ENCODE data around the gene MLPH. TPM values are rescaled to one million over a fixed set of nuclear protein-coding genes. Genes with fewer than 3 reads are reported as not detected.

Gene MLPH
- 7.7 and 9.9 TPM in 2 replicates for total RNA-seq (2014; rRNA removed; shearing (Covaris generic))

- no peak for DNase-seq (ENCODE audit: low spot score)
Observed at GRCh38 chr2:237486819-237487448, at the start of gene MLPH. Gene MLPH (plus strand): TSS chr2:237487251. CDS start chr2:237493427, 6,176 bp downstream.

GRCh38 chr2:237437566-237437965, 49.5 kb upstream of the MLPH start:
- DNase-seq (ENCODE audit: low spot score) = no peak

GRCh38 chr2:237438080-237438940, 48.7 kb upstream of the MLPH start:
- DNase-seq (ENCODE audit: low spot score) = no peak

GRCh38 chr2:237440819-237441281, 46.2 kb upstream of the MLPH start:
- DNase-seq (ENCODE audit: low spot score) = no peak

GRCh38 chr2:237441605-237442274, 45.3 kb upstream of the MLPH start:
- no peak for DNase-seq (ENCODE audit: low spot score)

- DNase-seq (ENCODE audit: low spot score) = no peak
Observed at GRCh38 chr2:237444071-237444470, 43.0 kb upstream of the MLPH start.

GRCh38 chr2:237445611-237446337, 41.3 kb upstream of the MLPH start:
- DNase-seq (ENCODE audit: low spot score) = no peak

- no peak for DNase-seq (ENCODE audit: low spot score)
Observed at GRCh38 chr2:237446338-237446665, 40.7 kb upstream of the MLPH start.

GRCh38 chr2:237447496-237447895, 39.6 kb upstream of the MLPH start:
- DNase-seq (ENCODE audit: low spot score) = no peak

- no peak for DNase-seq (ENCODE audit: low spot score)
Observed at GRCh38 chr2:237448171-237448570, 38.9 kb upstream of the MLPH start.

- DNase-seq (ENCODE audit: low spot score) = no peak
Observed at GRCh38 chr2:237448626-237449025, 38.4 kb upstream of the MLPH start.

- peak; percentile 43 for DNase-seq (ENCODE audit: low spot score)
Observed at GRCh38 chr2:237449193-237449881, 37.7 kb upstream of the MLPH start.

- DNase-seq (ENCODE audit: low spot score) = no peak
Observed at GRCh38 chr2:237450108-237450507, 36.9 kb upstream of the MLPH start.

- DNase-seq (ENCODE audit: low spot score) = no peak
Observed at GRCh38 chr2:237450583-237450982, 36.5 kb upstream of the MLPH start.

GRCh38 chr2:237451643-237452469, 35.2 kb upstream of the MLPH start:
- no peak for DNase-seq (ENCODE audit: low spot score)

- DNase-seq (ENCODE audit: low spot score) = no peak
Observed at GRCh38 chr2:237452861-237453260, 34.2 kb upstream of the MLPH start.

GRCh38 chr2:237453671-237454070, 33.4 kb upstream of the MLPH start:
- no peak for DNase-seq (ENCODE audit: low spot score)

GRCh38 chr2:237455764-237456163, 31.3 kb upstream of the MLPH start:
- no peak for DNase-seq (ENCODE audit: low spot score)

GRCh38 chr2:237456200-237456843, 30.7 kb upstream of the MLPH start:
- peak; percentile 100 for DNase-seq (ENCODE audit: low spot score)

- no peak for DNase-seq (ENCODE audit: low spot score)
Observed at GRCh38 chr2:237457388-237457941, 29.6 kb upstream of the MLPH start.
